Small intestine (tissue), 7 donors: ENCODE data around the gene LIMS2. TPM values are rescaled to one million over a fixed set of nuclear protein-coding genes. Genes with fewer than 3 reads are reported as not detected.
A peak's percentile ranks its signal among the peaks of the same experiment; 100 is the strongest.

Experiments
- DNase-seq, 2 donors: peaks; one replicate each; pipeline versions ENCODE4 v3.0.0 to v3.0.0-alpha.2; 2013
- FAIRE-seq: peaks from 2 replicates; lab custom pipeline; 2012; peaks lifted over from hg19 to GRCh38; lab: Jason Lieb, UNC
- H3K27ac ChIP-seq, 3 donors: one replicate each; pipeline ENCODE4 v1.5.1; 2013; ENCODE audit warnings: low read length in 2 of 3, mild to moderate bottlenecking in 2 of 3, control low read depth in 1 of 3, inconsistent platforms in 1 of 3, low read depth in 1 of 3, moderate library complexity in 1 of 3
- H3K27me3 ChIP-seq, 3 donors: one replicate each; pipeline ENCODE4 v1.6.1; 2013; ENCODE audit warnings: low read length in 3 of 3, inconsistent platforms in 1 of 3; ENCODE audit not compliant: control insufficient read depth in 3 of 3, insufficient read depth in 3 of 3
- H3K36me3 ChIP-seq, 3 donors: one replicate each; pipeline ENCODE4 v1.6.1; 2013; ENCODE audit warnings: low read length in 3 of 3, inconsistent platforms in 1 of 3, low read depth in 1 of 3, mild to moderate bottlenecking in 1 of 3, moderate library complexity in 1 of 3; ENCODE audit not compliant: control insufficient read depth in 3 of 3, insufficient read depth in 2 of 3
- H3K4me1 ChIP-seq, 3 donors: one replicate each; pipeline ENCODE4 v1.6.1; 2013; ENCODE audit warnings: low read length in 2 of 3, inconsistent platforms in 1 of 3, low read depth in 1 of 3, mild to moderate bottlenecking in 1 of 3, moderate library complexity in 1 of 3; ENCODE audit not compliant: control insufficient read depth in 3 of 3, insufficient read depth in 2 of 3
- H3K4me3 ChIP-seq, 3 donors: one replicate each; pipeline ENCODE4 v1.5.1; 2013; ENCODE audit warnings: low read length in 3 of 3, control low read depth in 1 of 3, inconsistent platforms in 1 of 3, low read depth in 1 of 3, mild to moderate bottlenecking in 1 of 3, moderate library complexity in 1 of 3
- H3K9me3 ChIP-seq, 2 donors: one replicate each; pipeline ENCODE4 v1.6.1; 2013; ENCODE audit warnings: low read depth in 1 of 2, low read length in 1 of 2; ENCODE audit not compliant: control insufficient read depth in 2 of 2, insufficient read depth in 1 of 2
- WGBS, 3 donors: extraction: QIAGEN DNeasy Blood & Tissue Kit; methylation state at CpG; one replicate each; pipeline ENCODE4 v1.1.7; 2013; 5-methylcytosine and 5-hydroxymethylcytosine counted together
- polyA plus RNA-seq, 4 donors: library from polyadenylated mRNA; stranded (reverse) in 3 of 4; unstranded in 1 of 4; fragments of 200-250 nt in 3 of 4; fragments of 120-200 nt in 1 of 4; gene quantifications; one replicate each; pipeline versions ENCODE4 v1.2.1 to v1.2.3, GENCODE V29; 2013
- donor health status: healthy with polysubstance abuse.
- donor health status: control.
- donor health status: control.
- donor health status: Bipolar disorder and iron deficiency.
- donor health status: healthy.

The LIMS2 gene
- polyA plus RNA-seq, 4 donors = 2.2 to 39.5 (median 8.6) TPM

DNA sequence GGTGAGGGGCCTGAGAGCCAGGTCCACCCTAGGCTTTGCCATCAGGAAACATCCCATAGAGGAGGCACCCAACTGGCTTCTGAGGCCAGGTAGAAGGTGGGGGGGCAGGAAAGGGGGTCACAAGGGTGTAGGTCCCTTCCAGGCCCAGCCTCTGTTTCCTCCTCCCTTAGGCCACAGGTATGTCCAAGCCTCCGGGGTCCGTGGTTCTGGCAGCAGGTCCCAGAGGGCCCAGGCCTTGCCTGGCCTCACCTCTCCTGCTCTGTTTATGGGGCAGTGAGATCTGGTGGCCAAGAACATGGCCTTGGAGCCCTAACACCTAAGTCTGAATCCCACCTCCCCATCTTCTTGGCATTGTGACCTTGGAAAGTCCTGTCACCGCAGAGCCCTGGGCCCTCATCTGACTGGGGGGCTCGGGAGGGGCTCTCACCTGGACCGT lies 51.0 kb downstream of the LIMS2 start:
- WGBS, 3 donors = 90 to 97% (median 91%) methylated on average over 5 of the region's 5 CpGs
- no peak for DNase-seq

DNA sequence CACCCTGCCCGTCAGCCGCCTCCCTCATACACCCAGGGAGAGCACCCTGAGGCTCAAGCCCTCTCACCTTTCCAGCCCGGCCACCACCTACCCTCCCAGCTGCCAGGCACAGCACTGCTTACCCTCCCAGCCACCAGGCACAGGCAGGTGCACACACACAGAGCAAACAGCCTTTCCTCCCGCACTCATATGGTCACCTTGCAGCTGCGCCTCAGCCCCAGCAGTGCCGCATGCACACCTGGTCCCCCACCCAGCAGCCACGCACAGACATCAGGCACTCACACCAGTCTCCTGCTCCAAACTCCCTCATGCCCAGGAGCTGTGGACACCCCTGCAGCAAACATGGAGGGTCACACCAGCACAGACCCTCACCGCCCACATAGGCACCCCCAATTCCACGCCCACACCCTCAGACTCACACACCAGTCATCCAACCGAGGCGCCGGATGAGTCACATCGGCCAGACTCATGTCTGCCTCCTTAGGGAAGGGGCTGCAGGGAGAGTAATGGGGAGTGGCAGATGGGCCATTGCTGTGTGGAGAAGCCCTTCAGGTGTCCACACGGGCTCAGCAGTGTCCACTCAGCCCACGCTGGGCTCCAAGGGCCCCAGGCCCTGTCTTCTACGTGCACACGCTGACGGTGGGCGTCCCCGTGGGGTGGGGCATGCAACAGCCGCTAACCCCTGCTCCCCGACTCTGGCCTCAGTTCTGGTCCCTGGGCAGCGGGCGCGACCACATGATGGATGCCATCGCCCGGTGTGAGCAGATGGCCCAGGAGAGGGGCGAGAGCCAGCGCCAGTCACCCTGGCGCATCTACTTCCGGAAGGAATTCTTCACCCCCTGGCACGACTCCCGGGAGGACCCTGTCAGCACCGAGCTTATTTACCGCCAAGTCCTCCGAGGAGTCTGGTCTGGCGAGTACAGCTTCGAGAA lies 51.7 kb downstream of the LIMS2 start:
- WGBS, 3 donors = 90 to 92% (median 90%) methylated on average over 33 to 38 of the region's 38 CpGs
- Histone ChIP-seq H3K4me1 (no peaks in the 10 kb centered on the region), H3K27ac (no peak overlapping the region), H3K9me3 (no peaks in the 10 kb centered on the region), H3K36me3 (peaks cover 0 to 92% (median 33%) of the 10 kb centered on the region in 3 donors), H3K27me3 (no peaks in the 10 kb centered on the region), H3K4me3 (no peak overlapping the region)
- FAIRE-seq (no peak), DNase-seq (no peak)

More for the DNA sequence above, 51.0 kb downstream of the LIMS2 start:
- Histone ChIP-seq H3K9me3 (no peaks in the 10 kb centered on the region), H3K27ac (no peak overlapping the region), H3K4me3 (no peak overlapping the region), H3K4me1 (no peaks in the 10 kb centered on the region), H3K27me3 (no peaks in the 10 kb centered on the region), H3K36me3 (peaks cover 0 to 96% (median 35%) of the 10 kb centered on the region in 3 donors)
- no peak for FAIRE-seq

DNA sequence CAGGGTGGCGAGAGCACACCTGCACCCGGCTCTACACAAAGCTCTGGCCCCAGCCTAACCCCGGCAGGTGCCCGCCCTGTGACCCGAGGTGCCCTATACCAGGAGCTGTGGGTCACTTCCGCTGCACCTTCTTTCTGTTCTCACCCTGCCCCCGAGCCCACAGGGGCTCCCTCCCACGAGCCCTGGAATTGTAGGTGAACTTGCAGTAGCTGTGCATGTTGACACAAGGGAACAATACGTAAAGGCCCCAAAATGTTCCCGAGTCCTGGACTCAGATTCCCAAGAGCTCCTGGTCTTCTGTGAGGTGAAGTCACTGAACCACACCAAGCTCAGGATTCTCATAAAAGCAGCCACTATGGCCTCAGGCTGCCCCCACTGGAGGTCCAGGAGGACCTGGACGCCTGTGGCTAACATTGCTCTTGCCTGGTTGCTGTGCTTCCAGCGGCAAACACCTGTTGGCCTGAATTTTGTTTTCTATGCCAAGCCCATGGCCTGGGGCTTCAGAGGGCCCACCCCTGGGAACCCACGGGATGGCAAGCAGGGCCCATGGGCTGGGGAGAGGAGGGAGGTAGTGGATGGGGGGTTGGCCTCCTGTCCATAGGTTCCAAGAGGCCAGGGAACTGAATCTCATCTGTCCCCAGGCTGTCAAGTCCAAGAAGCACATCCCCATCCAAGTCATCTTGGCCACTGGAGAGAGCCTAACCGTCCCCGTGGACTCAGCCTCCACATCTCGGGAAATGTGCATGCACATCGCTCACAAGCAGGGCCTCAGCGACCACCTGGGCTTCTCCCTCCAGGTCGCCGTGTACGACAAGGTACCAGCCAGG lies 52.6 kb downstream of the LIMS2 start:
- no peak for FAIRE-seq
- H3K36me3 ChIP-seq = peaks cover 0 to 91% (median 35%) of the 10 kb centered on the region in 3 donors
- H3K4me1 ChIP-seq = no peaks in the 10 kb centered on the region
- H3K9me3 ChIP-seq = no peaks in the 10 kb centered on the region
- DNase-seq = no peak
- H3K27ac ChIP-seq = no peak overlapping the region
- 88 to 93% (median 89%) methylated on average over 18 to 21 of the region's 21 CpGs for WGBS, 3 donors
- H3K27me3 ChIP-seq = no peaks in the 10 kb centered on the region
- H3K4me3 ChIP-seq = no peak overlapping the region

DNA sequence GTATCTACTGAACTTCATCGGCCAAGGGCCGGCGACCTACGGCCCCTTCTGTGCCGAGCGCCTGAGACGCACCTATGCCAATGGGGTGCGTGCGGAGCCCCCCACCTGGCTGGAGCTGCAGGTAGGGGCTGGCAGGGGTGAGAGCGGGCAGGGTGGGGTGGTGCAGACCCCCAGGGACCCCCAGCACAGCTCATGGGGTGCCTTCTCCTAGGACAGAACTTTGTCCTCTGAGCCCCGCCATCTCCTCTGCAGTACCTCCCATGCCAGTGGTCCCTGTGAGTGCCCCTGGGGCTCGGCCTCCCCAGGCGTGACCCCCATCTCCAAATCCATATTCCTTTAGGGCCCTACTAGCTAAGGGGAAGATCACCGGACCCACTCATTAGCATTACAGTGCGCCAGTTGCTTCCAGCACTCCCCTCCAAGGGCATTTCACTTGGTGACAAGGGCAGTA lies 53.3 kb downstream of the LIMS2 start:
- Histone ChIP-seq H3K36me3 (peaks cover 0 to 87% (median 35%) of the 10 kb centered on the region in 3 donors), H3K4me3 (no peak overlapping the region), H3K4me1 (no peaks in the 10 kb centered on the region), H3K27me3 (no peaks in the 10 kb centered on the region), H3K9me3 (no peaks in the 10 kb centered on the region), H3K27ac (no peak overlapping the region)
- no peak for FAIRE-seq
- no peak for DNase-seq
- WGBS, 3 donors = 95 to 97% (median 95%) methylated on average over 15 of the region's 15 CpGs

DNA sequence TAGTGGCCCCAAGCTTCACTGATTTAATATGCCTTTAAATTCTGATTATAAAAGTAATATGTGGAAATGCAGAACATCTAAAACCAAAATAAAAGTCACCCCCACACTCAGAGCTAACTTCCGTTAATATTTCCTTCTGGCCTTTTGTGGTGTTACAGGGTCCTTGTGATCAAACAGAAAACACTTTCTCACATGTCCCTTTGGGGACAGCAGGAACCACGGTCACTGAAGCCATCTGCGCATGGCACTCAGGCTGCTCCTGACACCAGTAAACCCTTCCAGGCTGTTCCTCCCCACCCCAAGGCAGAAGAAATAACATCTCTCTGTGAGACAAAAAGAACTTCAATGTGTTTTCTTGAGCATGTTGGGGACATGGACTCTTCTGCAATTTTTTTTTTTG lies 54.5 kb downstream of the LIMS2 start:
- H3K9me3 ChIP-seq = no peaks in the 10 kb centered on the region
- WGBS, 3 donors = 69 to 88% (median 79%) methylated on average over 3 of the region's 3 CpGs
- DNase-seq (no peak), FAIRE-seq (no peak)
- no peak overlapping the region for H3K4me3 ChIP-seq
- H3K4me1 ChIP-seq = no peaks in the 10 kb centered on the region
- H3K36me3 ChIP-seq = peaks cover 0 to 82% (median 34%) of the 10 kb centered on the region in 3 donors
- no peak overlapping the region for H3K27ac ChIP-seq
- H3K27me3 ChIP-seq = no peaks in the 10 kb centered on the region

DNA sequence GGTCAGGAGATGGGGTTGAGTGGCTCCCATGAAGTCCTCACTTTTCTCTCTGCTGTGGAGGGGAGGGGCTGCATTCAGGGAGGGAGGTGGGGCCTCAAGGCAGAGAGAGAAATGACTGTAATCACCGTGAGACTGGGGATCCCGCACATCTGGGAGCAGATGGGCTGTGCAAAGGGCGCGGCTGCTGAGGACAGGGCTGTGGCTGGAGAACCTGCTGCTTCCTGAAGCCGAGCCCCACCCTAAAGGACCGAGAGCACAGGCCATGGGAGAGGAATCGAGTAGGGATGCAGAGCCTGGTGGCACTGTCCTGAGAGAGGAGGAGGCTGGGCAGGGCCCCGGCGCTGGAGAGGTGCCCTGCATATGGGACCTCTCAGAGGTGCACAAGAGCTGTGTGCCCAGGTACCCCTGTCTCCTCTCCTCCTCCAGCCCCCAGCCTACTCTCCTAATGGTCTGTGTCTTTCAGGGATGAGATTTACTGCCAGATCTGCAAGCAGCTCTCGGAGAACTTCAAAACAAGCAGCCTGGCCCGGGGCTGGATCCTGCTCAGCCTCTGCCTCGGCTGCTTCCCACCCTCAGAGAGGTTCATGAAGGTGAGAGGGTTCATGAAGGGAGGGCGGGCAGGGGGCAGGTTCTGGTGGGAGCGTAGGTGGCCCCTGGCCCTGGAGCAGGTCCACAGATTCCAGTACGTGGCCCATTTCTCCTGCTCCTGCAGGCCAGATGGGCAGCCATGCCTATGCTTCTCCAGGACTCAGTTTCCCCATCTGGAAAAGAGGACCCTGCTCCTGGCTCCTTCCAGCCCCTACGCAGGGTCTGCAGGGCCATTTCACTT lies 55.2 kb downstream of the LIMS2 start:
- DNase-seq = peak in 1 of 2 donors; percentile 26
- no peak for FAIRE-seq
- WGBS, 3 donors = 70 to 74% (median 72%) methylated on average over 15 to 16 of the region's 16 CpGs
- Histone ChIP-seq H3K36me3 (peaks cover 0 to 82% (median 31%) of the 10 kb centered on the region in 3 donors), H3K4me1 (no peaks in the 10 kb centered on the region), H3K9me3 (no peaks in the 10 kb centered on the region), H3K27me3 (no peaks in the 10 kb centered on the region), H3K27ac (no peak overlapping the region), H3K4me3 (no peak overlapping the region)

DNA sequence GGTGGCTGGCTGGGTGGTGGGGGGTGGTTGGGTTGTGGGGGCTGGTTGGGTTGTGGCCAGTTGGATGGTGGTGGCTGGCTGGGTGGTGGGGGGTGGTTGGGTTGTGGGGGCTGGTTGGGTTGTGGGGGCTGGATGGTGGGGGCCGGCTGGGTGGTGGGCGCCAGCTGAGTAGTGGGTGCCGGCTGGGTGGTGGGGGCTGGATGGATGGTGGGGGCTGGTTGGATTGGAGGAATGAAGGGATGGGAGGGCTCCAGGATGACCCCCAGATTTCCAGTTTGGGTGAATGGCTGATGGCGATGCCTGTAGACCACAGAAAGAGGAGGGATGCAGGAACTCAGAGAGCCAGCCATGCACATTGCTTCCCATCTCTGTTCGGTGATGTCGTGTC lies 56.1 kb downstream of the LIMS2 start:
- Histone ChIP-seq H3K9me3 (no peaks in the 10 kb centered on the region), H3K4me1 (no peaks in the 10 kb centered on the region), H3K4me3 (no peak overlapping the region), H3K36me3 (peaks cover 0 to 82% (median 29%) of the 10 kb centered on the region in 3 donors), H3K27me3 (no peaks in the 10 kb centered on the region), H3K27ac (no peak overlapping the region)
- FAIRE-seq (no peak), DNase-seq (no peak)
- WGBS, 3 donors = 94 to 99% (median 97%) methylated on average over 6 of the region's 6 CpGs
